K562 treated with DMSO at 1 percent for 24 hours (cell line): ENCODE results near the gene ZNF821. TPM values are rescaled to one million over a fixed set of nuclear protein-coding genes. Genes with fewer than 3 reads are reported as not detected.

Experiments used
- total RNA-seq: library from RNA; unstranded; fragments of 300-600 nt; gene quantifications from 2 replicates; pipeline ENCODE4 v1.2.3, GENCODE V29; 2022; ENCODE audit warnings: low read depth; ENCODE audit not compliant: insufficient read depth

The ZNF821 gene
- 12.3 and 14.9 TPM in 2 replicates for total RNA-seq

GRCh38 chr16:71883849-71884638 lies at the start of gene ZNF821:
ZNF821 (minus strand) TSS chr16:71884182; CDS start chr16:71879946, 4,236 bp downstream.

GRCh38 chr16:71894921-71895678 lies 11.1 kb upstream of the ZNF821 start, which contains the start of gene IST1:
IST1 (plus strand) TSS chr16:71895531; CDS start chr16:71915641, 20,110 bp downstream.

GRCh38 chr16:71845639-71846430 lies 38.1 kb downstream of the ZNF821 start, which contains the start of gene ATXN1L:
ATXN1L (plus strand) TSS chr16:71845976; CDS start chr16:71849741, 3,765 bp downstream.

Other genes starting within 250 kb of the ZNF821 start
- gene PHLPP2, start 159.5 kb downstream of the ZNF821 start, total RNA-seq: 2.4 and 3.0 TPM in 2 replicates
- gene AP1G1, start 75.3 kb downstream of the ZNF821 start, total RNA-seq: 36.2 and 36.7 TPM in 2 replicates
- 6.9 and 7.8 TPM in 2 replicates for gene ATXN1L, start 38.2 kb downstream of the ZNF821 start, total RNA-seq
- gene IST1, start 11.3 kb upstream of the ZNF821 start, total RNA-seq: 125 and 136 TPM in 2 replicates
- 0.07 TPM in 1 of 2 replicates, not detected in the other for gene PKD1L3, start 116.2 kb upstream of the ZNF821 start, total RNA-seq
- gene DHODH, start 124.6 kb upstream of the ZNF821 start, total RNA-seq: 2.2 and 2.6 TPM in 2 replicates
- gene HP, start 170.3 kb upstream of the ZNF821 start, total RNA-seq: not detected in 2 replicates
- gene HPR, start 179.0 kb upstream of the ZNF821 start, total RNA-seq: not detected in 2 replicates
- gene TXNL4B, start 209.4 kb upstream of the ZNF821 start, total RNA-seq: 5.7 and 7.3 TPM in 2 replicates
- 58.3 and 63.1 TPM in 2 replicates for gene DHX38, start 209.7 kb upstream of the ZNF821 start, total RNA-seq